ENCODE measurements around the gene RAPGEF5. TPM values are rescaled to one million over a fixed set of nuclear protein-coding genes. Genes with fewer than 3 reads are reported as not detected.
"Not testable (repeated sequence)": the region's sequence is repeated elsewhere in the genome, so short reads cannot be mapped to it uniquely, and the experiment has no call there.

The RAPGEF5 gene
- total RNA-seq, 1 donor from 2014 or later = 1.1 TPM

DNA sequence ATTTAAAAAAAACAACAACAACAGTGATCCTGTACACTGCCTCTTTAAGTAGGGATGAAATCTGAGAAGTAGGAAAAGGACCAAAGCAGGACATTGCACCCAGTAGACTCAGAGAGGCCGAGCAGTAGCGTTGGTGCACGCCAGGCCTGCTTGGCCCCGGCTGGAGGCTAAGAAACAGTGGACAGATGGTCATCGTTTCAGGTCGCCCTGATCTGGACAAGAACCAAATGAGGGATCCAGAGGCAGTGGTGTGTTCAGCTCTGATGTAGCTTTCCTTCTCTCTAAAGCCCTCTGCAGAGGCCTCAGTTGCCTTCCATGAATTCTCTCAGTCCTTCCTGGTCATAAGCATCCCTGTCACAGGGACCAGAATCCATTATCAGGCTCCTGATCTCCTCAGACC, 269.1 kb downstream of the RAPGEF5 start:
- TF ChIP-seq, protein P1, sequence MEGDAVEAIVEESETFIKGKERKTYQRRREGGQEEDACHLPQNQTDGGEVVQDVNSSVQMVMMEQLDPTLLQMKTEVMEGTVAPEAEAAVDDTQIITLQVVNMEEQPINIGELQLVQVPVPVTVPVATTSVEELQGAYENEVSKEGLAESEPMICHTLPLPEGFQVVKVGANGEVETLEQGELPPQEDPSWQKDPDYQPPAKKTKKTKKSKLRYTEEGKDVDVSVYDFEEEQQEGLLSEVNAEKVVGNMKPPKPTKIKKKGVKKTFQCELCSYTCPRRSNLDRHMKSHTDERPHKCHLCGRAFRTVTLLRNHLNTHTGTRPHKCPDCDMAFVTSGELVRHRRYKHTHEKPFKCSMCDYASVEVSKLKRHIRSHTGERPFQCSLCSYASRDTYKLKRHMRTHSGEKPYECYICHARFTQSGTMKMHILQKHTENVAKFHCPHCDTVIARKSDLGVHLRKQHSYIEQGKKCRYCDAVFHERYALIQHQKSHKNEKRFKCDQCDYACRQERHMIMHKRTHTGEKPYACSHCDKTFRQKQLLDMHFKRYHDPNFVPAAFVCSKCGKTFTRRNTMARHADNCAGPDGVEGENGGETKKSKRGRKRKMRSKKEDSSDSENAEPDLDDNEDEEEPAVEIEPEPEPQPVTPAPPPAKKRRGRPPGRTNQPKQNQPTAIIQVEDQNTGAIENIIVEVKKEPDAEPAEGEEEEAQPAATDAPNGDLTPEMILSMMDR (IDR thresholded peaks at IDR 0.05; ENCODE audit: insufficient read depth, low read length, poor library complexity, severe bottlenecking) = no peak
- Histone ChIP-seq H3K36me3 (ENCODE audit: control insufficient read depth, insufficient read depth, low read length) (no peaks in the 10 kb centered on the region), H3K27me3 (ENCODE audit: control insufficient read depth, insufficient read depth, low read length) (no peaks in the 10 kb centered on the region), H3K4me3 (ENCODE audit: low read depth, low read length) (no peak overlapping the region)
- DNase-seq (ENCODE audit: low read depth) = no peak

DNA sequence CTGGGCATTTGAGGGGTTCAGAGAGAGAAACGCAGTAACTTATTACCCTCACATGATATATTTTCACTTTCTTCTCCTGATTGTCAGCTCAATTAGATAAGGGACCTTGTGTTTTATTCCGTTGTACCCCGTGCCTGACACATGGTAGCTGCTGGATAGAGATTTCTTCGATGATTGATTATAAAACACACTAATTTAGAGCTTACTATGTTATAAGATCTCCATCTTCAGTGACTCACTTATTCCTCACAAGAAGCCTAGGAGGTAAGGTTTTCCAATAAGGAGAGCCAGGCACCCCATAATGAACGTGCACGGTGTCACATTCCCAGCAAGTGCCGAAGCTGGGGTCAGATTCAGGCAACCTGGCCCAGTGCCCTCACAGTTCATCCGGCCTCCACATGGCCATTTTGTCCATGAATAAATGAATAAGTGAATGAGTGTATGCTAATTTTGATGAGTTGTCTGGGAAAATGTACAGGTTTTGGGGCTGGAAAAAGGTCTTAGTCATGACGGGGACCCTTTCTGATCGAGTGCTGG, 273.2 kb downstream of the RAPGEF5 start:
- TF ChIP-seq, protein P1 (IDR thresholded peaks at IDR 0.05; ENCODE audit: insufficient read depth, low read length, poor library complexity, severe bottlenecking) = no peak
- no peaks in the 10 kb centered on the region for H3K27me3 ChIP-seq (ENCODE audit: control insufficient read depth, insufficient read depth, low read length)
- peak overlapping the region; percentile 61 for H3K4me3 ChIP-seq (ENCODE audit: low read depth, low read length)
- H3K36me3 ChIP-seq (ENCODE audit: control insufficient read depth, insufficient read depth, low read length) = no peaks in the 10 kb centered on the region
- DNase-seq (ENCODE audit: low read depth) = no peak

DNA sequence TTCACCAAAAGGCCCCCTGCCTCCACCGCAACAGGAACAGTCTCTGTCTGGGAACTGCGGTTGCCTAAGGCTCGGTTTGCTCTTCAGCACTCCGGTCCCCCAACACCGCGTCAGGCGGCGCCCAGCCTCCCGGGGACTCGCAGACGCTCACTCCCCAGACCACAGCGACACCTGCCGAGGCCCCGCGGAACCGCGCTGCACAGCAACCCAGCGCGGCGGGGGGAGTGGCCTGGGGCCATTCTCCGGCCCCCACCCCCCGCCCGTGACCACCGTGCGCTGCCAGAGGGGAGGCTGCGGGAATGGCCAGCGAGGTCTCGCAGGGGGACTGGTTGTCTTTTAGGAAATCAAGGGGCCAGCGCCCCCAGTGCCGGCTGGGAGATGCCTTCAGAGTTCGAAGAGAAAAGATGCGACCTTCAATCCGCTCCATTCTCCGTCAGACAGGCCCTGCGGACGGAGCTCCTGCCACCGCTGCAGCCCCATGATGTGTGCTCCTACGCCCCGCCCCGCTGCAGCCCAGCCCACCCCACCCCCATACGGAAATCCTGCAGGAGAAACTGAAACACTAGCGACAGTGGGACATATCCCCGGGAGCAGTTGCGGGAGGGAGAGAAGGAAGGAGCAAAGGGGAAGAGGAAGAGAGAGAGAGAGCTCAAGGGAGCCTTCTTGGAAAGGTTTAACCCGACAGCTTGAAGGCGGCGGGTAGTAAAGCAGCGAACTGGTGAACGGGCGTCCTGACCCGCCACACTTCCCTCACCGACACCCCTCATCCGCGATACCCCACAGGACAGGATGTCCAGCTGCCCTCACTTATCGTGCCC, 273.9 kb downstream of the RAPGEF5 start:
- TF ChIP-seq, protein P1 (IDR thresholded peaks at IDR 0.05; ENCODE audit: insufficient read depth, low read length, poor library complexity, severe bottlenecking) = peak; percentile 87
- DNase-seq (ENCODE audit: low read depth) = peak; percentile 19
- H3K27me3 ChIP-seq (ENCODE audit: control insufficient read depth, insufficient read depth, low read length) = no peaks in the 10 kb centered on the region
- H3K4me3 ChIP-seq (ENCODE audit: low read depth, low read length) = peak overlapping the region; percentile 61
- no peaks in the 10 kb centered on the region for H3K36me3 ChIP-seq (ENCODE audit: control insufficient read depth, insufficient read depth, low read length)

DNA sequence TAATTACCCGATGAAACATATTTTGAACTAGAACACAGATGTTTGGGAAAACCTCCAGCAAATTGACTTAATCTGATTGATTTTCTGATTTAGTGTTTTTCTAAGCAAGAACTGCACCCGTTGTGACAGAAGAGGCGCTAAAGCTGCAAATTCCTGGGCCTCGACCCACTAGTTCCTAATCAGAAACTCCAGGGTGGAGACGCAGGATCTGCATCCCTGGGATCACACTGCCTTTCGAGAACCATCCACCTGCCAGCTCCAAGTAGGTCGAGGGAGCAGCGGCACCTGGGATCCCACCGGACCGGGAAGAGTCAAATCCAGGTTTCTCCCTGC, 274.4 kb downstream of the RAPGEF5 start:
- Histone ChIP-seq H3K27me3 (ENCODE audit: control insufficient read depth, insufficient read depth, low read length) (no peaks in the 10 kb centered on the region), H3K36me3 (ENCODE audit: control insufficient read depth, insufficient read depth, low read length) (no peaks in the 10 kb centered on the region), H3K4me3 (ENCODE audit: low read depth, low read length) (peak overlapping the region; percentile 61)
- TF ChIP-seq, protein P1 (IDR thresholded peaks at IDR 0.05; ENCODE audit: insufficient read depth, low read length, poor library complexity, severe bottlenecking) = no peak
- no peak for DNase-seq (ENCODE audit: low read depth)

DNA sequence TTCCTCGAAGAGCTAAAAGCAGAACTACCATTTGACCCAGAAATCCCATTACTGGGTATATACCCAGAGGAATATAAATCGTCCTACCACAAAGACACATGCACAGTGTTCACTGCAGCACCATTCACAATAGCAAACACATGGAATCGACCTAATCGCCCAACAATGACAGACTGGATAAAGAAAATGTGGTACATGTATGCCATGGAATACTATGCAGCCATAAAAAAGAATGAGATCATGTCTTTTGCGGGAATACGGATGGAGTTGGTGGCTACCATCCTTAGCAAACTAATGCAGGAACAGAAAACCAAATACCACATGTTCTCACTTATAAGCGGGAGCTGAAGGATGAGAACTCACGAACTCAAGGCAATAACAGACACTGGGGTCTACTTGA, 276.7 kb downstream of the RAPGEF5 start:
- DNase-seq (ENCODE audit: low read depth); H3K27me3 ChIP-seq (ENCODE audit: control insufficient read depth, insufficient read depth, low read length): not testable (repeated sequence)

DNA sequence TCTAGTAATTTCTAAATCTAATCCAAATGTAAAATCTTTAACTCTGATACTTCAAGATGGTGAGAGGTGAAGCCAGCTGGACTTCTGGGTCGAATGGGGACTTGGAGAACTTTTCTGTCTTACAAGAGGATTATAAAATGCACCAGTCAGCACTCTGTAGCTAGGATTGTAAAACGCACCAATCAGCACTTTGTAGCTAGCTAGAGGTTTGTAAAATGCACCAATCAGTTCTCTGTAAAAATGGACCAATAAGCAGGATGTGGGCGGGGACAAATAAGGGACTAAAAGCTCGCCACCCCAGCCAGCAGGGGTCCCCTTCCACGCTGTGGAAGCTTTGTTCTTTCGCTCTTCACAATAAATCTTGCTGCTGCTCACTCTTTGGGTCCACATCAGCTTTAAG, 278.1 kb downstream of the RAPGEF5 start:
- H3K27me3 ChIP-seq (ENCODE audit: control insufficient read depth, insufficient read depth, low read length); H3K4me3 ChIP-seq (ENCODE audit: low read depth, low read length); H3K36me3 ChIP-seq (ENCODE audit: control insufficient read depth, insufficient read depth, low read length); DNase-seq (ENCODE audit: low read depth): not testable (repeated sequence)

More for the DNA sequence above, 276.7 kb downstream of the RAPGEF5 start:
- H3K4me3 ChIP-seq (ENCODE audit: low read depth, low read length); H3K36me3 ChIP-seq (ENCODE audit: control insufficient read depth, insufficient read depth, low read length): not testable (repeated sequence)

DNA sequence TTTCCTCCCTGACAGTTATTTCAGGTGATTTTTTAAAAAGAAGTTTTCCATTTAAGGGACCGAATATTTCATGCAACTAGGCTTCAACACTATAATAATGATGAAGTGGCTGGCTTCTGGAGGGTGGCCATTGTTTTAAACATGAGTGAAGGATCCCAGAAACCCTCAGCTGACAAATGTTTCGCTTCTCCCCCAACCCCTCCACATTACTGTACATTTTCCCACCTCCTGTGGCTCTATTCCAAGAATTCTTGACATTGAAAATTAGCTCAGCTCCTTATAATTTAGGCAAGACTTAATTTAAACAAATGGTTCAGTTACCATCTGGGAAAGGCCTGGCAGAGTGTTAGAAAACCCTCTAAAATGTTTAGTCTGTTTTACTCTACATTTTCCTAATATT, 281.4 kb downstream of the RAPGEF5 start:
- Histone ChIP-seq H3K36me3 (ENCODE audit: control insufficient read depth, insufficient read depth, low read length) (no peaks in the 10 kb centered on the region), H3K4me3 (ENCODE audit: low read depth, low read length) (no peak overlapping the region), H3K27me3 (ENCODE audit: control insufficient read depth, insufficient read depth, low read length) (peaks cover 3% of the 10 kb centered on the region)
- DNase-seq (ENCODE audit: low read depth) = no peak
- TF ChIP-seq, protein P1 (IDR thresholded peaks at IDR 0.05; ENCODE audit: insufficient read depth, low read length, poor library complexity, severe bottlenecking) = no peak
